Endothelial cell (in vitro differentiated cells): ENCODE data around the gene NPLOC4. TPM values are rescaled to one million over a fixed set of nuclear protein-coding genes. Genes with fewer than 3 reads are reported as not detected.

Source experiments
- DNase-seq: peaks from one replicate; pipeline ENCODE4 v3.0.0; 2021; ENCODE audit warnings: low spot score
- H3K27ac Mint-ChIP-seq: one replicate; pipeline ENCODE4 v1.8.0; 2021; ENCODE audit warnings: mixed read lengths, inconsistent platforms; ENCODE audit not compliant: unreplicated experiment
- H3K27me3 Mint-ChIP-seq: one replicate; pipeline ENCODE4 v1.8.0; 2021; ENCODE audit warnings: mild to moderate bottlenecking, moderate library complexity, mixed read lengths, inconsistent platforms; ENCODE audit not compliant: unreplicated experiment
- H3K36me3 Mint-ChIP-seq: one replicate; pipeline ENCODE4 v1.8.0; 2021; ENCODE audit warnings: mild to moderate bottlenecking, low read depth, mixed read lengths, inconsistent platforms; ENCODE audit not compliant: unreplicated experiment
- H3K4me1 Mint-ChIP-seq: one replicate; pipeline ENCODE4 v1.8.0; 2021; ENCODE audit warnings: mild to moderate bottlenecking, mixed read lengths, inconsistent platforms; ENCODE audit not compliant: unreplicated experiment
- H3K4me3 Mint-ChIP-seq: one replicate; pipeline ENCODE4 v1.8.0; 2021; ENCODE audit warnings: mild to moderate bottlenecking, mixed read lengths, inconsistent platforms; ENCODE audit not compliant: unreplicated experiment
- H3K9me3 Mint-ChIP-seq: one replicate; pipeline ENCODE4 v1.8.0; 2021; ENCODE audit warnings: mixed read lengths, inconsistent platforms; ENCODE audit not compliant: unreplicated experiment
- CTCF ChIP-seq: fragments of 200-600 bp; sonication (generic); IDR thresholded peaks from one replicate; pipeline ENCODE4 v1.5.0; 2021; ENCODE audit warnings: antibody characterized with exemption; ENCODE audit not compliant: unreplicated experiment
- long read RNA-seq: library from polyadenylated mRNA; unstranded; transcript quantifications from one replicate; pipeline ENCODE4 v2.0.0, GENCODE V29; 2020; ENCODE audit not compliant: unreplicated experiment
- total RNA-seq: library from RNA; stranded (reverse); fragmentation: NEBNext Ultra II Directional; extraction: Animal tissue kit (Norgen Biotek cat#: 25700); gene quantifications from one replicate; pipeline ENCODE4 v1.2.1, GENCODE V29; 2021; ENCODE audit not compliant: unreplicated experiment

The NPLOC4 gene
- total RNA-seq: 133 TPM
- long read RNA-seq, partial matches to known transcripts: 1 of 9 reads
- long read RNA-seq, other reads (novel, unspliced or antisense): 8 of 9 reads

- peaks cover 14% of the 10 kb centered on the region for H3K4me1 Mint-ChIP-seq
- H3K27ac Mint-ChIP-seq: peak within 1 kb of the TSS; percentile 99
- DNase-seq: peak; percentile 94
- H3K27me3 Mint-ChIP-seq: peaks cover 8% of the 10 kb centered on the region
- peak within 1 kb of the TSS; percentile 99 for H3K4me3 Mint-ChIP-seq
- TF ChIP-seq CTCF: no peak
- no peaks in the 10 kb centered on the region for H3K9me3 Mint-ChIP-seq
- H3K36me3 Mint-ChIP-seq: peaks cover 9% of the 10 kb centered on the region
Measured at GRCh38 chr17:81636505-81637288, at the start of gene NPLOC4, which contains the start of gene TSPAN10. Gene NPLOC4 (minus strand): TSS chr17:81637112. CDS start chr17:81636930, 182 bp downstream. Gene TSPAN10 (plus strand): TSS chr17:81637196. CDS start chr17:81642413, 5,217 bp downstream.

- no peak overlapping the region for H3K4me3 Mint-ChIP-seq
Measured at GRCh38 chr17:81686614-81687013, 49.7 kb upstream of the NPLOC4 start.

GRCh38 chr17:81685108-81685507, 48.2 kb upstream of the NPLOC4 start:
- H3K9me3 Mint-ChIP-seq: no peaks in the 10 kb centered on the region
- no peak for TF ChIP-seq CTCF
- H3K27ac Mint-ChIP-seq: peak overlapping the region; percentile 89
- peak overlapping the region; percentile 92 for H3K4me3 Mint-ChIP-seq
- H3K36me3 Mint-ChIP-seq: peaks cover 35% of the 10 kb centered on the region
- DNase-seq: no peak
- peaks cover 19% of the 10 kb centered on the region for H3K27me3 Mint-ChIP-seq
- H3K4me1 Mint-ChIP-seq: peaks cover 25% of the 10 kb centered on the region

More at GRCh38 chr17:81686614-81687013, 49.7 kb upstream of the NPLOC4 start:
- no peak for DNase-seq
- peaks cover 39% of the 10 kb centered on the region for H3K36me3 Mint-ChIP-seq
- no peaks in the 10 kb centered on the region for H3K9me3 Mint-ChIP-seq
- H3K27me3 Mint-ChIP-seq: peaks cover 19% of the 10 kb centered on the region
- H3K27ac Mint-ChIP-seq: peak overlapping the region; percentile 71
- H3K4me1 Mint-ChIP-seq: peaks cover 25% of the 10 kb centered on the region
- TF ChIP-seq CTCF: no peak

GRCh38 chr17:81684442-81684911, 47.6 kb upstream of the NPLOC4 start:
- Mint-ChIP-seq H3K4me3 (peak overlapping the region; percentile 92), H3K27me3 (peaks cover 16% of the 10 kb centered on the region), H3K9me3 (no peaks in the 10 kb centered on the region), H3K27ac (peak overlapping the region; percentile 89), H3K36me3 (peaks cover 29% of the 10 kb centered on the region), H3K4me1 (peaks cover 24% of the 10 kb centered on the region)
- DNase-seq: no peak
- TF ChIP-seq CTCF: no peak
